CD14-positive monocyte (primary cell): Measurements from ENCODE around the gene KCNAB1. TPM values are rescaled to one million over a fixed set of nuclear protein-coding genes. Genes with fewer than 3 reads are reported as not detected.
"Not testable (repeated sequence)": the region's sequence is repeated elsewhere in the genome, so short reads cannot be mapped to it uniquely, and the experiment has no call there.

ENCODE experiments used
- DNase-seq, 3 donors: peaks; one replicate each; pipeline ENCODE4 v3.0.0-alpha.2; 2011 to 2022
- H2AFZ ChIP-seq: 2 replicates; pipeline ENCODE4 v1.6.0; 2012; ENCODE audit warnings: mild to moderate bottlenecking, low read depth, low read length, inconsistent platforms; ENCODE audit not compliant: insufficient read depth, poor library complexity, severe bottlenecking
- H3K27ac ChIP-seq, 2 donors: 1 replicate in 1 of 2; 2 replicates in 1 of 2; pipeline ENCODE4 v1.5.1; 2012 to 2013; ENCODE audit warnings: low read length in 2 of 2, control low read depth in 1 of 2, inconsistent platforms in 1 of 2, low read depth in 1 of 2, mild to moderate bottlenecking in 1 of 2
- H3K27me3 ChIP-seq, 2 donors: one replicate each; pipeline versions ENCODE4 v1.6.0 to v1.6.1; 2011 to 2013; ENCODE audit warnings: low read length in 2 of 2; ENCODE audit not compliant: control insufficient read depth in 2 of 2, insufficient read depth in 2 of 2
- H3K36me3 ChIP-seq, 2 donors: replicated peaks in 1 of 2; 1 replicate in 1 of 2; 2 replicates in 1 of 2; pipeline versions ENCODE4 v1.5.1 to v1.6.1; 2012 to 2013; ENCODE audit warnings: low read length in 2 of 2, control low read depth in 1 of 2, inconsistent platforms in 1 of 2, mild to moderate bottlenecking in 1 of 2; ENCODE audit not compliant: insufficient read depth in 2 of 2, control insufficient read depth in 1 of 2
- H3K4me1 ChIP-seq, 2 donors: 1 replicate in 1 of 2; 2 replicates in 1 of 2; pipeline versions ENCODE4 v1.5.1 to v1.6.1; 2012 to 2013; ENCODE audit warnings: low read length in 2 of 2, control low read depth in 1 of 2, inconsistent platforms in 1 of 2, mild to moderate bottlenecking in 1 of 2, moderate library complexity in 1 of 2; ENCODE audit not compliant: insufficient read depth in 2 of 2, control insufficient read depth in 1 of 2
- H3K4me2 ChIP-seq: replicated peaks from 2 replicates; pipeline ENCODE3; 2012; ENCODE audit warnings: low read length, moderate library complexity, mild to moderate bottlenecking; ENCODE audit not compliant: poor library complexity, severe bottlenecking; ENCODE audit errors: extremely low read depth
- H3K4me3 ChIP-seq, 3 experiments: fragments of 200-600 bp in 1 of 3; sonication (generic) in 1 of 3; replicated peaks in 1 of 3; 1 replicate in 2 of 3; 2 replicates in 1 of 3; pipeline ENCODE4 v1.5.1; 2011 to 2013; ENCODE audit warnings: low read length in 3 of 3, mild to moderate bottlenecking in 3 of 3, control low read depth in 2 of 3, low read depth in 2 of 3, inconsistent platforms in 1 of 3, moderate library complexity in 1 of 3
- H3K79me2 ChIP-seq: 2 replicates; pipeline ENCODE4 v1.6.0; 2012; ENCODE audit warnings: mild to moderate bottlenecking, control low read depth, inconsistent platforms, low read length, moderate library complexity; ENCODE audit not compliant: insufficient read depth
- H3K9ac ChIP-seq: 2 replicates; pipeline ENCODE4 v1.6.0; 2017; ENCODE audit warnings: low read length, mild to moderate bottlenecking; ENCODE audit not compliant: insufficient read depth, poor library complexity, severe bottlenecking
- H3K9me3 ChIP-seq, 2 donors: replicated peaks in 1 of 2; 1 replicate in 1 of 2; 2 replicates in 1 of 2; pipeline versions ENCODE4 v1.5.1 to v1.6.1; 2012 to 2013; ENCODE audit warnings: low read length in 2 of 2, control low read depth in 1 of 2; ENCODE audit not compliant: control insufficient read depth in 1 of 2, insufficient read depth in 1 of 2
- H4K20me1 ChIP-seq: 2 replicates; pipeline ENCODE4 v1.6.0; 2012; ENCODE audit warnings: mild to moderate bottlenecking, low read length, control low read depth, moderate library complexity; ENCODE audit not compliant: insufficient read depth
- H3K27ac Mint-ChIP-seq, 7 donors: one replicate each; pipeline ENCODE4 v1.8.0; 2020; ENCODE audit warnings: mild to moderate bottlenecking in 7 of 7, mixed read lengths in 7 of 7, moderate library complexity in 6 of 7, inconsistent platforms in 2 of 7
- H3K27me3 Mint-ChIP-seq, 3 donors: one replicate each; pipeline ENCODE4 v1.8.0; 2021 to 2022; ENCODE audit warnings: low read depth in 3 of 3, mild to moderate bottlenecking in 3 of 3, mixed read lengths in 3 of 3, moderate library complexity in 3 of 3, inconsistent platforms in 1 of 3
- H3K36me3 Mint-ChIP-seq, 2 donors: one replicate each; pipeline ENCODE4 v1.8.0; 2020; ENCODE audit warnings: mixed read lengths in 2 of 2, inconsistent platforms in 1 of 2, mild to moderate bottlenecking in 1 of 2
- H3K4me1 Mint-ChIP-seq: one replicate; pipeline ENCODE4 v1.8.0; 2020; ENCODE audit warnings: mild to moderate bottlenecking, mixed read lengths
- H3K4me3 Mint-ChIP-seq, 2 donors: one replicate each; pipeline ENCODE4 v1.8.0; 2020; ENCODE audit warnings: mild to moderate bottlenecking in 2 of 2, mixed read lengths in 2 of 2, moderate library complexity in 1 of 2
- H3K9me3 Mint-ChIP-seq, 7 donors: one replicate each; pipeline ENCODE4 v1.8.0; 2020 to 2022; ENCODE audit warnings: mixed read lengths in 7 of 7, mild to moderate bottlenecking in 6 of 7, moderate library complexity in 6 of 7, inconsistent platforms in 2 of 7
- CTCF ChIP-seq: fragments of 200-600 bp; IDR thresholded peaks from one replicate; pipeline ENCODE4 v1.8.0; 2022; ENCODE audit warnings: antibody characterized with exemption, mild to moderate bottlenecking
- WGBS: methylation state at CpG from one replicate; pipeline ENCODE4 v1.1.5; 2013; ENCODE audit warnings: missing lambda C conversion rate; ENCODE audit not compliant: insufficient coverage; 5-methylcytosine and 5-hydroxymethylcytosine counted together
- intact Hi-C, 2 donors: fragments of 100-400 bp; cut with micrococcal nuclease; formaldehyde crosslinking; loops; one replicate each; pipeline versions ENCODE4 v1.15.0 to v1.15.1; 2023
- polyA plus RNA-seq, 3 donors: library from polyadenylated mRNA; depleted of rRNA in 1 of 3; unstranded in 2 of 3; stranded (reverse) in 1 of 3; fragments of 300-500 nt in 2 of 3; fragments of >200 nt in 1 of 3; fragmentation: Illumina TruSeq in 2 of 3; gene quantifications; 1 replicate in 2 of 3; 2 replicates in 1 of 3; pipeline ENCODE4 v1.2.3, GENCODE V29; 2012 to 2021

Gene KCNAB1
- polyA plus RNA-seq, 3 donors: 0.08 to 0.14 TPM; not detected in 1

GRCh38 chr3:156189927-156190326 lies 69.5 kb downstream of the KCNAB1 start:
- H3K9me3 Mint-ChIP-seq: peaks cover 0 to 3% (median 0%) of the 10 kb centered on the region in 7 donors

GRCh38 chr3:156194945-156195344 lies 74.6 kb downstream of the KCNAB1 start:
- H3K4me3 ChIP-seq, H4K20me1 ChIP-seq, H3K4me3 Mint-ChIP-seq, DNase-seq, H3K4me1 ChIP-seq, H3K79me2 ChIP-seq, H3K4me2 ChIP-seq, H3K9me3 ChIP-seq, H3K4me1 Mint-ChIP-seq, H3K27ac Mint-ChIP-seq, H3K36me3 ChIP-seq, H3K27me3 ChIP-seq, H3K36me3 Mint-ChIP-seq, H3K9me3 Mint-ChIP-seq, intact Hi-C loops, H3K9ac ChIP-seq, H3K27me3 Mint-ChIP-seq, H2AFZ ChIP-seq, H3K27ac ChIP-seq: not testable (repeated sequence)
- WGBS: no CpG with 5 or more reads among the region's 2 CpGs

More at GRCh38 chr3:156189927-156190326, 69.5 kb downstream of the KCNAB1 start:
- Histone ChIP-seq H3K4me3 (no peak overlapping the region), H3K9ac (no peak overlapping the region), H3K79me2 (no peaks in the 10 kb centered on the region), H3K36me3 (no peaks in the 10 kb centered on the region), H3K27me3 (no peaks in the 10 kb centered on the region), H4K20me1 (no peaks in the 10 kb centered on the region), H2AFZ (no peak overlapping the region), H3K9me3 (no peaks in the 10 kb centered on the region), H3K27ac (no peak overlapping the region), H3K4me2 (no peak overlapping the region), H3K4me1 (no peaks in the 10 kb centered on the region)
- Mint-ChIP-seq H3K4me3 (no peak overlapping the region), H3K27ac (no peak overlapping the region), H3K27me3 (peaks cover 0 to 5% (median 3%) of the 10 kb centered on the region in 3 donors), H3K4me1 (no peaks in the 10 kb centered on the region), H3K36me3 (no peaks in the 10 kb centered on the region)
- intact Hi-C loops: no loop called here
- DNase-seq: no peak
- TF ChIP-seq CTCF: no peak
- WGBS: 83% methylated on average over 1 of the region's 5 CpGs

DNA sequence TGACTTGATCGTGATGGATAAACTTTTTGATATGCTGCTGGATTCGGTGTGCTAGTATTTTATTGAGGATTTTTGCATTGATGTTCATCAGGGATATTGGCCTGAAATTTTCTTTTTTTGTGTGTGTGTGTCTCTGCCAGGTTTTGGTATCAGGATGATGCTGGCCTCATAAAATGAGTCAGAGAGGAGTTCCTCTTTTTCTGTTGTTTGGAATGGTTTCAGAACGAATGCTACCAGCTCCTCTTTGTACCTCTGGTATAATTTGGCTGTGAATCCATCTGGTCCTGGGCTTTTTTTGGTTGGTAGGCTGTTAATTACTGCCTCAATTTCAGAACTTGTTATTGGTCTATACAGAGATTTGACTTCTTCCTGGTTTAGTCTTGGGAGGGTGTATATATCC lies 76.8 kb downstream of the KCNAB1 start:
- DNase-seq, H3K27ac Mint-ChIP-seq, H2AFZ ChIP-seq, H3K4me1 ChIP-seq, H3K36me3 Mint-ChIP-seq, H3K9ac ChIP-seq, intact Hi-C loops, H3K4me2 ChIP-seq, H3K4me3 Mint-ChIP-seq, H4K20me1 ChIP-seq, H3K4me1 Mint-ChIP-seq, H3K27ac ChIP-seq, H3K4me3 ChIP-seq, H3K36me3 ChIP-seq, H3K79me2 ChIP-seq, H3K27me3 Mint-ChIP-seq, H3K27me3 ChIP-seq: not testable (repeated sequence)
- 100% methylated on average over 2 of the region's 3 CpGs for WGBS
- peaks cover 0 to 19% (median 5%) of the 10 kb centered on the region in 7 donors for H3K9me3 Mint-ChIP-seq
- H3K9me3 ChIP-seq: peaks cover 6 to 14% of the 10 kb centered on the region in 2 donors
